Panc1 (cell line): ENCODE results near the gene RMP24.

Experiments
- CTCF ChIP-seq: fragments of 450-650 bp; IDR thresholded peaks from 2 replicates; pipeline ENCODE4 v1.5.1; 2017; ENCODE audit warnings: mild to moderate bottlenecking
- REST ChIP-seq, 2 experiments: IDR thresholded peaks; 2 replicates each; pipeline ENCODE4 v1.6.1; 2011 to 2012; ENCODE audit warnings: low read depth in 2 of 2, control low read depth in 1 of 2, low read length in 1 of 2, mild to moderate bottlenecking in 1 of 2, moderate library complexity in 1 of 2; ENCODE audit not compliant: insufficient read depth in 1 of 2
- SIN3A ChIP-seq: IDR thresholded peaks from 2 replicates; pipeline ENCODE4 v1.6.1; 2012; ENCODE audit warnings: low read depth, mild to moderate bottlenecking, low read length, moderate library complexity, borderline replicate concordance; ENCODE audit not compliant: insufficient read depth

GRCh38 chr18:35983147-35983546 lies 10.7 kb downstream of the RMP24 start:
- TF ChIP-seq CTCF = no peak
- no peak for TF ChIP-seq REST (IDR thresholded peaks at IDR 0.05; ENCODE audit: insufficient read depth in 1 of 2, low read depth in 2 of 2, low read length in 1 of 2)
- no peak for TF ChIP-seq SIN3A
